ENCODE results near the gene FOXN1. TPM values are rescaled to one million over a fixed set of nuclear protein-coding genes. Genes with fewer than 3 reads are reported as not detected.

FOXN1 gene
- total RNA-seq, 1 donor: not detected

- Histone ChIP-seq H3K4me3 (ENCODE audit: insufficient read depth, low read length) (no peak overlapping the region), H3K4me1 (ENCODE audit: insufficient read depth, low read length) (peaks cover 5% of the 10 kb centered on the region), H2AFZ (ENCODE audit: low read length) (no peak overlapping the region), H3K4me2 (ENCODE audit: insufficient read depth, low read length) (no peak overlapping the region), H3K79me2 (ENCODE audit: insufficient read depth, low read length) (peaks cover 15% of the 10 kb centered on the region), H3K9me3 (ENCODE audit: low read depth, low read length) (no peaks in the 10 kb centered on the region), H3K36me3 (ENCODE audit: insufficient read depth, low read length) (peaks cover 45% of the 10 kb centered on the region), H3K27me3 (ENCODE audit: insufficient read depth, low read length) (no peaks in the 10 kb centered on the region), H4K20me1 (ENCODE audit: insufficient read depth, low read length) (peaks cover 22% of the 10 kb centered on the region), H3K27ac (ENCODE audit: low read depth, low read length) (no peak overlapping the region)
- no peak for DNase-seq (ENCODE audit: insufficient read length, low spot score, missing footprints)
- TF ChIP-seq, protein P1, sequence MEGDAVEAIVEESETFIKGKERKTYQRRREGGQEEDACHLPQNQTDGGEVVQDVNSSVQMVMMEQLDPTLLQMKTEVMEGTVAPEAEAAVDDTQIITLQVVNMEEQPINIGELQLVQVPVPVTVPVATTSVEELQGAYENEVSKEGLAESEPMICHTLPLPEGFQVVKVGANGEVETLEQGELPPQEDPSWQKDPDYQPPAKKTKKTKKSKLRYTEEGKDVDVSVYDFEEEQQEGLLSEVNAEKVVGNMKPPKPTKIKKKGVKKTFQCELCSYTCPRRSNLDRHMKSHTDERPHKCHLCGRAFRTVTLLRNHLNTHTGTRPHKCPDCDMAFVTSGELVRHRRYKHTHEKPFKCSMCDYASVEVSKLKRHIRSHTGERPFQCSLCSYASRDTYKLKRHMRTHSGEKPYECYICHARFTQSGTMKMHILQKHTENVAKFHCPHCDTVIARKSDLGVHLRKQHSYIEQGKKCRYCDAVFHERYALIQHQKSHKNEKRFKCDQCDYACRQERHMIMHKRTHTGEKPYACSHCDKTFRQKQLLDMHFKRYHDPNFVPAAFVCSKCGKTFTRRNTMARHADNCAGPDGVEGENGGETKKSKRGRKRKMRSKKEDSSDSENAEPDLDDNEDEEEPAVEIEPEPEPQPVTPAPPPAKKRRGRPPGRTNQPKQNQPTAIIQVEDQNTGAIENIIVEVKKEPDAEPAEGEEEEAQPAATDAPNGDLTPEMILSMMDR (IDR thresholded peaks at IDR 0.05; ENCODE audit: extremely low read depth, low read depth, low read length): peak; percentile 33
These were observed 48.4 kb downstream of the FOXN1 start for GRCh38 chr17:28554565-28554964.

- H2AFZ ChIP-seq (ENCODE audit: low read length): no peak overlapping the region
- H3K9me3 ChIP-seq (ENCODE audit: low read depth, low read length): no peaks in the 10 kb centered on the region
- no peak overlapping the region for H3K4me3 ChIP-seq (ENCODE audit: insufficient read depth, low read length)
- no peak overlapping the region for H3K4me2 ChIP-seq (ENCODE audit: insufficient read depth, low read length)
- no peak for DNase-seq (ENCODE audit: insufficient read length, low spot score, missing footprints)
- peaks cover 49% of the 10 kb centered on the region for H3K36me3 ChIP-seq (ENCODE audit: insufficient read depth, low read length)
- no peak overlapping the region for H3K27ac ChIP-seq (ENCODE audit: low read depth, low read length)
- peaks cover 5% of the 10 kb centered on the region for H3K4me1 ChIP-seq (ENCODE audit: insufficient read depth, low read length)
- H3K79me2 ChIP-seq (ENCODE audit: insufficient read depth, low read length): peaks cover 14% of the 10 kb centered on the region
- no peaks in the 10 kb centered on the region for H3K27me3 ChIP-seq (ENCODE audit: insufficient read depth, low read length)
- H4K20me1 ChIP-seq (ENCODE audit: insufficient read depth, low read length): peaks cover 18% of the 10 kb centered on the region
- TF ChIP-seq, protein P1 (IDR thresholded peaks at IDR 0.05; ENCODE audit: extremely low read depth, low read depth, low read length): no peak
These were observed 48.9 kb downstream of the FOXN1 start for GRCh38 chr17:28555022-28555421.

- H3K4me3 ChIP-seq (ENCODE audit: insufficient read depth, low read length): no peak overlapping the region
- H3K27me3 ChIP-seq (ENCODE audit: insufficient read depth, low read length): no peaks in the 10 kb centered on the region
- no peak for DNase-seq (ENCODE audit: insufficient read length, low spot score, missing footprints)
- no peak overlapping the region for H2AFZ ChIP-seq (ENCODE audit: low read length)
- H3K4me1 ChIP-seq (ENCODE audit: insufficient read depth, low read length): peaks cover 6% of the 10 kb centered on the region
- H3K27ac ChIP-seq (ENCODE audit: low read depth, low read length): no peak overlapping the region
- peaks cover 24% of the 10 kb centered on the region for H3K79me2 ChIP-seq (ENCODE audit: insufficient read depth, low read length)
- H4K20me1 ChIP-seq (ENCODE audit: insufficient read depth, low read length): peaks cover 3% of the 10 kb centered on the region
- no peaks in the 10 kb centered on the region for H3K9me3 ChIP-seq (ENCODE audit: low read depth, low read length)
- TF ChIP-seq, protein P1 (IDR thresholded peaks at IDR 0.05; ENCODE audit: extremely low read depth, low read depth, low read length): no peak
- H3K4me2 ChIP-seq (ENCODE audit: insufficient read depth, low read length): no peak overlapping the region
- H3K36me3 ChIP-seq (ENCODE audit: insufficient read depth, low read length): peaks cover 13% of the 10 kb centered on the region
These were observed 57.3 kb downstream of the FOXN1 start for GRCh38 chr17:28563475-28563874.

GRCh38 chr17:28567604-28568003 is 61.5 kb downstream of the FOXN1 start:
- TF ChIP-seq, protein P1 (IDR thresholded peaks at IDR 0.05; ENCODE audit: extremely low read depth, low read depth, low read length): no peak

More at GRCh38 chr17:28567604-28568003, 61.5 kb downstream of the FOXN1 start:
- Histone ChIP-seq H2AFZ (ENCODE audit: low read length) (no peak overlapping the region), H3K4me2 (ENCODE audit: insufficient read depth, low read length) (no peak overlapping the region), H3K36me3 (ENCODE audit: insufficient read depth, low read length) (peaks cover 5% of the 10 kb centered on the region), H3K4me1 (ENCODE audit: insufficient read depth, low read length) (peaks cover 26% of the 10 kb centered on the region), H4K20me1 (ENCODE audit: insufficient read depth, low read length) (peaks cover 5% of the 10 kb centered on the region), H3K79me2 (ENCODE audit: insufficient read depth, low read length) (peaks cover 48% of the 10 kb centered on the region), H3K9me3 (ENCODE audit: low read depth, low read length) (no peaks in the 10 kb centered on the region), H3K27me3 (ENCODE audit: insufficient read depth, low read length) (no peaks in the 10 kb centered on the region), H3K27ac (ENCODE audit: low read depth, low read length) (no peak overlapping the region), H3K4me3 (ENCODE audit: insufficient read depth, low read length) (no peak overlapping the region)
- no peak for DNase-seq (ENCODE audit: insufficient read length, low spot score, missing footprints)
